ENCODE data around the gene EVA1A. TPM values are rescaled to one million over a fixed set of nuclear protein-coding genes. Genes with fewer than 3 reads are reported as not detected.

Gene EVA1A
- polyA plus RNA-seq, 2 of the 4 experiments (the other 2 are of a cell fraction), result 2.5 to 19.0 TPM

DNA sequence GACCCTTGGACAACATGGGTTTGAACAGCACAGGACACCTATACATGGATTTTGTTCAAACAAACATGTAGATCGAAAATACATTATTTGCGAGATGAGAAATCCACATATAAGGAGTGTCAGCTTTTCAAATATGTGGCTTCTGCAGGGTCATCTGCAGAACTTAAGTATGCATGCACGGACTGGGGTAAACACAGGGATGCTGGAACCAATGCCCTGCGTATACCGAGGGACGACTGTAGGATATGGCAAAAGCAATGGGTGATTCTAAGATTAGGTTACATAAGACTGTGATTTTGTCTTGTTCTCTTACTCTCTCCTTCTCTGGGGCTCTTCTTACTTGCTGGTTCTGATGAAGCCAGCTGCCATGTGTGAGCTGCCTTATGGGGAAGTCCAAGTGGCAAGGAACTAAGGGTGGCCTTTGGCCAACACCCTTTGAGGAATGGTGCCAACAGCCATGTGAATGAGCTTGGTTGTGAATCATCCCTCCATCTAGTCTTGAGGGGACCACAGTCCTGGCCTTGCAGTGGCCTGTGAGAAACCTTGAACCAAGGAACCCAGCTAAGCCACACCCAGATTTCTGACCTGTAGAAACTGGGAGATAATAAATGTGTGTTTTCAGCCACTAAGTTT, 66.5 kb downstream of the EVA1A start:
- no peak for DNase-seq (ENCODE audit: low read depth in 1 of 2, low spot score in 1 of 2)
- no peak for FAIRE-seq
- H3K4me2 ChIP-seq, result no peak overlapping the region
- TF ChIP-seq EHMT2 (IDR thresholded peaks at IDR 0.05; ENCODE audit: low read depth), result no peak
- no peak for TF ChIP-seq HMGXB4 (CRISPR knock-in tag; IDR thresholded peaks at IDR 0.05; ENCODE audit: borderline replicate concordance)
- no peak for TF ChIP-seq HEYL (CRISPR knock-in tag; IDR thresholded peaks at IDR 0.05)
- TF ChIP-seq NPAS2 (CRISPR knock-in tag; IDR thresholded peaks at IDR 0.05; ENCODE audit: borderline replicate concordance), result no peak
- TF ChIP-seq RFX5 (IDR thresholded peaks at IDR 0.05), result no peak
- TF ChIP-seq BHLHE40 (IDR thresholded peaks at IDR 0.05; ENCODE audit: low read depth, low read length), result no peak
- TF ChIP-seq CEBPB (IDR thresholded peaks at IDR 0.05), result no peak
- no peak for TF ChIP-seq ZC3H11A (IDR thresholded peaks at IDR 0.05)
- TF ChIP-seq JUNB (IDR thresholded peaks at IDR 0.05), result no peak
- no peak for TF ChIP-seq REST (IDR thresholded peaks at IDR 0.05)
- no peak for TF ChIP-seq FOXS1 (CRISPR knock-in tag; IDR thresholded peaks at IDR 0.05)
- TF ChIP-seq, protein P1, sequence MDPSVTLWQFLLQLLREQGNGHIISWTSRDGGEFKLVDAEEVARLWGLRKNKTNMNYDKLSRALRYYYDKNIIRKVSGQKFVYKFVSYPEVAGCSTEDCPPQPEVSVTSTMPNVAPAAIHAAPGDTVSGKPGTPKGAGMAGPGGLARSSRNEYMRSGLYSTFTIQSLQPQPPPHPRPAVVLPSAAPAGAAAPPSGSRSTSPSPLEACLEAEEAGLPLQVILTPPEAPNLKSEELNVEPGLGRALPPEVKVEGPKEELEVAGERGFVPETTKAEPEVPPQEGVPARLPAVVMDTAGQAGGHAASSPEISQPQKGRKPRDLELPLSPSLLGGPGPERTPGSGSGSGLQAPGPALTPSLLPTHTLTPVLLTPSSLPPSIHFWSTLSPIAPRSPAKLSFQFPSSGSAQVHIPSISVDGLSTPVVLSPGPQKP (IDR thresholded peaks at IDR 0.05; ENCODE audit: low read depth, low read length), result no peak
- TF ChIP-seq CBX2 (IDR thresholded peaks at IDR 0.05; ENCODE audit: borderline replicate concordance, low read depth), result no peak
- TF ChIP-seq RNF2 (IDR thresholded peaks at IDR 0.05; ENCODE audit: borderline replicate concordance, low read depth), result no peak
- TF ChIP-seq RCOR1 (IDR thresholded peaks at IDR 0.05; ENCODE audit: low read depth, low read length), result no peak
- no peak for TF ChIP-seq SMC3 (IDR thresholded peaks at IDR 0.05)
- ATAC-seq, result no peak
- no peak overlapping the region for H3K27ac ChIP-seq
- no peak overlapping the region for H3K4me3 ChIP-seq
- no peaks in the 10 kb centered on the region for H3K9me3 ChIP-seq
- WGBS (ENCODE audit: missing lambda C conversion rate), result 73% methylated on average over 6 of the region's 6 CpGs
- POLR2A ChIA-PET, result no interaction called here
- CTCF ChIA-PET, result interaction anchor here (1.8 to 2.1 kb wide), 2 partner anchors 9 to 28 kb away, joined by 5 to 8 read pairs; no protein-coding TSS in a partner anchor
- H3K4me1 ChIP-seq, result no peaks in the 10 kb centered on the region

GRCh38 chr2:75493230-75493629, 67.5 kb downstream of the EVA1A start:
- Histone ChIP-seq H3K4me1 (no peaks in the 10 kb centered on the region), H3K4me2 (no peak overlapping the region), H3K9me3 (no peaks in the 10 kb centered on the region), H3K27ac (no peak overlapping the region), H3K4me3 (no peak overlapping the region)
- CTCF ChIA-PET, result interaction anchor here (1.8 to 2.1 kb wide), 2 partner anchors 10 to 27 kb away, joined by 5 to 8 read pairs; no protein-coding TSS in a partner anchor
- ATAC-seq (no peak), DNase-seq (ENCODE audit: low read depth in 1 of 2, low spot score in 1 of 2) (no peak), FAIRE-seq (no peak)
- POLR2A ChIA-PET, result no interaction called here
- 78% methylated on average over 25 of the region's 25 CpGs for WGBS (ENCODE audit: missing lambda C conversion rate)
- no peak for TF ChIP-seq JUNB (IDR thresholded peaks at IDR 0.05)
- no peak for TF ChIP-seq HOXB13 (CRISPR knock-in tag; IDR thresholded peaks at IDR 0.05; ENCODE audit: low read depth)
- TF ChIP-seq TP53 (CRISPR knock-in tag; IDR thresholded peaks at IDR 0.05), result no peak
- TF ChIP-seq NPAS2 (CRISPR knock-in tag; IDR thresholded peaks at IDR 0.05; ENCODE audit: borderline replicate concordance), result no peak
- TF ChIP-seq RAD21 (conservative IDR thresholded peaks at IDR 0.05 in 1 of 2, IDR thresholded peaks at IDR 0.05 in 1 of 2), result no peak
- no peak for TF ChIP-seq ZFP36 (IDR thresholded peaks at IDR 0.05; ENCODE audit: borderline replicate concordance, partially characterized antibody)
- no peak for TF ChIP-seq CEBPB (IDR thresholded peaks at IDR 0.05)
- no peak for TF ChIP-seq ZSCAN20 (CRISPR knock-in tag; IDR thresholded peaks at IDR 0.05)
- no peak for TF ChIP-seq SMC3 (IDR thresholded peaks at IDR 0.05)
- TF ChIP-seq POLR2AphosphoS2 (conservative IDR thresholded peaks at IDR 0.05; ENCODE audit: low read length), result no peak
- no peak for TF ChIP-seq CHD2 (IDR thresholded peaks at IDR 0.05; ENCODE audit: low read length, partially characterized antibody)
- no peak for TF ChIP-seq REST (IDR thresholded peaks at IDR 0.05)
- TF ChIP-seq JUN (IDR thresholded peaks at IDR 0.05), result no peak
- TF ChIP-seq MAX (IDR thresholded peaks at IDR 0.05), result no peak
- no peak for TF ChIP-seq MAFK (IDR thresholded peaks at IDR 0.05; ENCODE audit: partially characterized antibody)
- TF ChIP-seq KDM1A (IDR thresholded peaks at IDR 0.05; ENCODE audit: low read depth), result no peak
